HG02759 (cell line): ENCODE results near the gene RNF220.
A peak's percentile ranks its signal among the peaks of the same experiment; 100 is the strongest.
"Not testable (repeated sequence)": the region's sequence is repeated elsewhere in the genome, so short reads cannot be mapped to it uniquely, and the experiment has no call there.

Source experiments
- ATAC-seq: cut with Tn5 transposase; IDR thresholded peaks from one replicate; pipeline ENCODE4 v1.9.1; 2021; ENCODE audit warnings: mild to moderate bottlenecking, moderate library complexity; ENCODE audit not compliant: unreplicated experiment

The RNF220 gene

DNA sequence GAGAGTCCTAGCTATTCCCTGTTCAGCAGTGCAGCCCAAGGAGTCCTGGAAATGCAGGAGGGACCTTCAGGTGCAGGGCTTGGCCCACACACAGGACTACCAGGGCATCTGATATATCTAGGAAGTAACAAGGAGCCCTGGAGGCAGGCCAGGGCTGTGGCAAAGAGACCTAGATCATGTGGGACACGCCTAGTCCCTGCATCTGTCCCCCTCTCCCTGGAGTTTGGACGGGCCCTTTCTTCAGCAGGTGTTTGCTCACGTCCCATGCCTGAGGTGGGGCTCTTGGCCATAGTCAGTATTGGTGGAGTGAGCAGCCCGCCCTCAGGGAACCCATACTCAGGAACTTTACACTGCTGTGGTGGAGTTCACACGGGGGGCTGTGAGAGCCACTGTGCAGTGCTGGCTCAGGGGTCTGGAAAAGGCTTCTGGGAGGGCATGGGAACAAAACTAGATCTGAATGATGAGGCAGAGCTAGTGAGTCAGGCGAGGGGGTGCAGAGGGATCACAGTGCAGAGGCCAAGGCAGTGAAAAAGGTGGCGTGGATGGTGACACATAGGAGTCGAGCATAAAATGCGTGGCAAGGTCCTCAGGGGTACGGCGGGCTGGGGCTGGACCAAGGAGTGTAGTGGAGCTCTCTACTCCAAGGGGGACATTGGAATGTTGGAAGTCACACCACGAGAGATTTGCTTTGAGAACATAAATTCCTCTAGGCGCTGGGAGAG, 243.6 kb downstream of the RNF220 start:
- ATAC-seq: no peak

DNA sequence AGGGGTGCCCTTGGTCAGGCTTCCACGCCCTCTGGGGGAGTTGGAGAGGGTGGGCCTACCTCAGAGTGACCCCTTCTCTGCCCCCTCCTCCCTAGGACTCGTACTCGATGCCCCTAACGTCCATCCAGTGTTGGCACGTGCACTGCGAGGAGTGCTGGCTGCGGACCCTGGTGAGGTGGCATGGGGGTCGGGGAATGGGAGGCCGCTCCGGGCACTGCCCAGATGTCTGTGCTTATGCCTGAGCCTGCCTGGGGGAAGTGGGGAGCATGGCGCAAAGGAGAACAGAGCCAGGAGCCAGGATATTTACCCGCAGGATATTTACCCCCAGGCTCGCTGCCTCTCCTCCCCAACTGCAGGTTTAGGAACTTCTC, 244.7 kb downstream of the RNF220 start:
- ATAC-seq: no peak

DNA sequence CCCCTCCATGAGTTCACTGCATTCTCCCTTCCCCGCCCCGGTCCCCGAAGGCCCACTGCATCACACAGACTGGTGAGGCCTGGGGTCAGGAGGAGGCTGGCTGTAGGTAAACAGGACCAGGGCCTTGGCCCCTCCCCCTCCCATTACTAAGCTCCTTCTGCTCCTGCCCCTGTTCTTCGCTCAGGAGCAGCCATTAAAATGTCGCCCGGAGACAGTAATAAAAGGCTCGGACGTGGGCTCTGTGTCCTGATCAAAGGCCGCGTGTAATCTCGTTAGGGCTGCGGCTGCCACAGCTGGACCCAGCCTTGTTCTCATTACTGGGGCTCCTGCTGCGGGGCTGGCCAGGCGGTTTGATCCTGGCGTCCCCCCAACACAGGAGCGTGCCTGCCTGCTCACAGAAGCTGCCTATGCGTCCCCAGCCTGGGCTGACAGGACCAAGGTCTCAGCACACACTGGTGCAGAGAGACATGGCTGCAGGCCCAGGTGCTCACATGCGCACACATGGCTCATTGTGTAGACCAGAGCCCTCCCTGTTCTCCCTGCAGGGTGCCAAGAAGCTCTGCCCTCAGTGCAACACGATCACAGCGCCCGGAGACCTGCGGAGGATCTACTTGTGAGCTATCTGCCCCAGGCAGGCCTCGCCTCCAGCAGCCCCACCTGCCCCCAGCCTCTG, 245.2 kb downstream of the RNF220 start:
- no peak for ATAC-seq

DNA sequence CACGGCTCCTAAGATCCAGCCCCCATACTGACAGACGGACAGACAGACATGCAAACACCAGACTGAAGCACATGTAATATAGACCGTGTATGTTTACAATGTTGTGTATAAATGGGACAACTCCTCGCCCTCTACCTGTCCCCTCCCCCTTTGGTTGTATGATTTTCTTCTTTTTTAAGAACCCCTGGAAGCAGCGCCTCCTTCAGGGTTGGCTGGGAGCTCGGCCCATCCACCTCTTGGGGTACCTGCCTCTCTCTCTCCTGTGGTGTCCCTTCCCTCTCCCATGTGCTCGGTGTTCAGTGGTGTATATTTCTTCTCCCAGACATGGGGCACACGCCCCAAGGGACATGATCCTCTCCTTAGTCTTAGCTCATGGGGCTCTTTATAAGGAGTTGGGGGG, 246.0 kb downstream of the RNF220 start:
- no peak for ATAC-seq

DNA sequence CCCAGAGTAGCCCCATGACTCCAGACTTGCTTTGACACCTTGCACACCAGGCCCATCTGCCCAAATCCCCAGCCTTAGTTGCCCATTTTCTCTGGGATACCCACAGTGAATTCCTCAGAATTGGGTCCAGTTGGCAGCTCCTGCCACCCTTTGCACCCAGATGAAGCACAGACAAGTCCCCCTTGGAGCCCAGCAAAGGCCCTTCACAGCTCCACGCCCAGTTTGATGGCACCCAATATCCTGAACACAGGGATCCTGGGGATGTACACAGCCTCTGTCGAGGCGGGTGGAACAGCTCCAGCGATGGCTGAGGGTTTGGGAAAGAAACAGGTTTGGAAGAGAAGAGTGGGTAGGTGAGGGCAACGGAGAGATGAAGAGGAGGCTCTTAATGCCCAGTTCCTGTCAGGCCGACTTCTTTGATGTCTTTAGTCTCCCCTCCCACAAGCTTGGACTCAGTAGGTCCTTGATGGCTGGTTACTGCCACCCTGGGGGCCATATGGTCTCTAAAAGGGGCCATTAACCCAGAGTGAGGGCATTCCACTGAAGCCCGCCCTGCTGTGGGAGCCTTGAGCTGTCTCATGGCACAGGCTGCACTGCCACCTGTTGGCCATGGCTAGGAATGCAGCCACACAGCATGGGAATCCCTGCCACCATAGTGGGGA, 247.5 kb downstream of the RNF220 start:
- peak; percentile 71 for ATAC-seq

DNA sequence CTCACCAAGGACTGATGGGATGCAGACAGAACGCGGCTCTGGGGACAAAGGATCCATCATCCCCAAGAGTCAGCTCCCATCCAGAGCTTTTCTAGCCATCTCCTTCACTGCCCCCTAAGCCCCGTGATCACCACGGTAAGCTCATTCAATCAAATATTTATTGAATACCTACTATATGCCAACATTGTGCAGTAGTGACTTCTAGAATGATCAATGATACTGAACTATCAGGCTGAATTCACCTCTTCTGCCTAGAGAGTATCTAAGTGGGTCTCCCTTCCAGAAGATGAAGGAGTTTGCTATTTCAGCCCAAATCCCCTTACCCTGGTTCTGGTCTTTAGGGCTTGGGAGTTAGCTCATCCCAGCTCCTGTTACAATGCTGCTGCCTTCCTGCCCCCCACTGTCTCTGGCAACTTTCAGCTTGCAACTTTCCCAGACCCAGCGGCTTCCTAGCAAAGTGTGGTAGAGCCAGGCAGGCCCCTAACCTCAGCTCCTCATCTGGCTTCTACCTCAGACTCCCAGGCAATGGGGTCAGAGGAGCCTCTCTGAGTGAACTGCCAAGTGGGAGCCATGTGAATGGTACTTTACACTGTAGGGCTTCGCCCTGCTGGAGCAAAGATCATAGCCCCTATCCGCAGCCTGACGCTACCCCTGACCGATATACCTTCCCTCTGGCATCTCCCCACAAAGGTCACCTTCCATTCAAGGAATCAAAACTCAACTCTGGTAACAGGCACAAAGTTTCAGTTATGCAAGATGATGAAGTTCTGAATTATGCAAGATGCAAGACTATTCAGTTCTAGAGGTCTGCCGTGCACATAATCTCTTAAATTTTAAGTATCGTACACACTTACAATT, 248.3 kb downstream of the RNF220 start:
- ATAC-seq: no peak

DNA sequence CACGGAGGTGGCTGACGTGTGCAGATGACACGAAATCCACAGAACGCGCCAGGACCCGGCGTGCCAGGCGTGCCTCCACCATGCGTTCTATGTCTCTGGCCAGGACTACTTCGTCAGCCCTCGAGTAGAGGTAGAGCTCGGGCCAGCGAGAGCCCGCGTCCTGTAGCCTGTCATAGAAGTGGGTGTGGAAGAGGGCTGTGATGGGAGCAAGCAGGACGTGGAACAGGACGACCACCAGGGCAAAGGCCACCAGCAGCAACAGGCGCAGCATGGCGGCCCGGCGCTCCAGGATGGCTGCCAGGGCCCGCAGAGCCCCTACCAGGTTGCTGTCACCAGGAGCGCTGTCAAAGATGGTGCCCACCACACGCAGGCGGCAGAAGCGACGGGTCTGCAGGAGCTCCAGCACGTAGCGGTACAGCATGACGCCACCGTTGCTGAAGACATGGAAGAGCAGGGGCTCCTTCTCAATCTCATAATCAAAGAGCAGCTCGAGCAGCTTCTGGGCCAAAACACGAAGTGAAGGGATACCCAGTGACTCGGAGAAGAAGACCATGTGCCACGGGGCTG, 249.6 kb downstream of the RNF220 start:
- no peak for ATAC-seq

DNA sequence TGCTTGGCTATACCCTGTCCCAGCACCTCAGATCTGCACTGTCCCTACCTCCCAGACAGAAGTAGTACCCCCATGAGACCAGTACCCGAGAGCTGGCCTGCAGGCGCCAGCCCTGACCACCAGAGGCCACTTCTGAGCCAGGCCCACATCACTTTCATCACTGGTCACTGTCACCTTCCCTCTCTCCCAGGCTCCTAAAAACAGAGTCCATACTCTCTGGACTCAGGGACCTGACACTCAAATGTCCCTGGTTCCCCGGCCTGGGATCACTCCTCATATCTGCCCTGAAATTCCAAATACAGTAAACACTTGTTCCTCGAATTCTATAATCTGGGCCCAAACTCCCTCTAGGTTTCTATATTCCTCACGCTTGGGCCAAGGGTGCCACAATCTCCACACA, 250.6 kb downstream of the RNF220 start:
- ATAC-seq: no peak

DNA sequence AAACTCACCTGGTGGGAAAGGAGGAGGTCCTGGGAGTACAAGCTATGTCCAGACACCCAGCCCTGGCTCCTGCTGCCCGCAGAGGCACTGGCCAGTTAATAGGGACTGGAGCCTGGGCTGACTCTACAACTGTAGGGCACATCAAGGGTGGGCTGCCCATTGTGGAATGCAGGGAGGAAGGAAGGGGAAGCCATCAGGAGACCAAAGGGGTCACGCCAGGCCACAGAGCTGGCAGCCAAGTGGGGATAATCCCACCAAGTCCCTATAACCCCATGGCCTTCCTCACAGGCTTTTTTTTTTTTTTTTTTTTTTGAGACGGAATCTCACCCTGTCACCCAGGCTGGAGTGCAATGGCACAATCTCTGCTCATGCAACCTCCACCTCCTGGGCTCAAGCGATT, 254.5 kb downstream of the RNF220 start:
- ATAC-seq: no peak

DNA sequence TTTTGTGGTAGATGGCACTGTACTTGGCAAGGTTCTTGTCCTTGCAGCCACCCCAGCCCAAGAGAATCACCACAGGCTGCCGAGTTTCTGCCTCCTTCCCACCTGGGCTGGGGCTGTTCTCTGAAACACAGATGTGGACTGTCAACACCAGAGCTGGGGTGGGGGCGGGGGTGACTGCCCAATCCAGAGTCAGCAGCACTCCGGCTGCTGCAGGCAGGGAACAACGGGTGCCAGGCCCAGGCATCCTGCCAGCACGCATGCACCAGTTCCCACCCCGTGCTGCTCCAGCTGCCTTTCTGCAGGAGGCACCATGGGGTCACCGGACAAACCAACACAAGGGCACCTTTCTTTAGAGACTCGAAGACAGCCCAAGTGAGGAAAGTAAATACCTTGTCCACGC, 255.1 kb downstream of the RNF220 start:
- no peak for ATAC-seq

DNA sequence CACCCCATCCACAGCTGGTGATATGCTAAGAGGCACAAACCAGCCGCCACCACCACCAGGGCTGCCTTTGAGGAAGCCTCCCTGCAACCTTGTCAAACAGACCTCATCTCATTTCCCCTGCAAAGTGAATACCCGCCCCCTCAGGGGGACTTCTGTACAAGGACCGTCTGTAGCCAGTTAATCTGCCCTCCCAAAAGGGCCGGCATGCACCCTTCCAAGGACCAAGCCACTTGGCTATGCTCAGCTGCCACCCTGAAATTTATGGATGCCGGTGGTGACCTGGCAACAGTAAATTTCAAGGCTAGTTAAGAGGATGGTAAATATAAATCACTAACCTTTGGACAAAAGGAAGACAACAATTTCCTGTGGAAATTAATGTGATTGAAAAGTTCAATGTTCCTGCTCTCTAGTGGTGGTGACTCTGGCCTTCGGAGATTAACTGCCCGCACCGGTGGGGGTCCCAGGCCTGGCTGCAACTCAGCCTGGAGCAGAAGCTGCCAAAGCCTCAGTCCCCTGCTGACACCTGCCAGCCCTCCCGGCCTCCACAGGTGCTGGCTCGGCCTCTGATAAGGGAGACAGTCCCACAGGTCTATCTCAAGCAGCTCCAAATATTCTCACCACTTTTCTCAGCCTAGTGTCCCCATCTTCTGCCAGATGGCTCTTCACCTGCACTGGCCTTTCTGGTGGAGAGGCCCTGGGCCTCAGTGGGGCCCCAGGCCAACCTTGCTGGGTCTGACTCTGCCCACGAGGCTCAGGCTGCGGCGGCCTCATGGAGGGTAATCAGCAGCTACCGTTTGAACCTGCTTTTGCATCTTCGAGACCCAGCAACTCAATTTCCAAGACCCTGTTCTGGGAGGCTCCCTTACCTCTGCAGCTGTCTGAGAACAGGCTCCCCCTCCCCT, 257.0 kb downstream of the RNF220 start:
- ATAC-seq: no peak

DNA sequence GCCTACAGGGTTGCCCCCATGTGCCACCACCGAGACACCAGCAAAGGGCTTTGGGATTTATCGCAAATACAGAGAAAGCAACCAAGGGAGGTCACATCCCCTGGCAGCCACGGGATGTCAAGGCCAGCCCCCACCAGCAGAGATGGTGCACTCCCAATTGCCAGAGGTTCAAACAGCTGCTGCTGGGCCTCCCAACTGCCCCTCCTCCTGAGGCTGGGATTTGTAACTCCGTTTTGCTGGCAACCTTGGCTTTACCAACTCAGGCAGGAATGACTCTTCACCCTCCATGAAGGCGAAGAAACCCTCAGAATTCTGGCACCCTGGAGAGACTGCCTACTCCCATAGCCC, 257.6 kb downstream of the RNF220 start:
- no peak for ATAC-seq

DNA sequence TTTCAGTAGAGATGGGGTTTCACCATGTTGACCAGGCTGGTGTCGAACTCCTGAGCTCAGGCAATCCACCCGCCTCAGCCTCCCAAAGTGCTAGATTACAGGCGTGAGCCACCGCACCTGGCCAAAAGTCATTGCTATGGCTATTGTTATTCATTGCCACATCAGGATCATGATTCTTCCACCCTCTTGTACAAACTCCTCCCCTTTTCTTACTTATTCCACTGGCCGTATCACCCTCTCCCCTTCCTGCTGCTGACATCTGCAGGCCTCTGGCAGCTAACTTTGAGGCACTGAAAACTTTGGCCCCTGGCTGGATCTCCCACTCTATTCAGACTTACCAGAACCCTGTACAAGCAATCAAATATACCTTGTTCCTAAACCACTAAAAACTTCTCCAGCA, 258.4 kb downstream of the RNF220 start:
- no peak for ATAC-seq

DNA sequence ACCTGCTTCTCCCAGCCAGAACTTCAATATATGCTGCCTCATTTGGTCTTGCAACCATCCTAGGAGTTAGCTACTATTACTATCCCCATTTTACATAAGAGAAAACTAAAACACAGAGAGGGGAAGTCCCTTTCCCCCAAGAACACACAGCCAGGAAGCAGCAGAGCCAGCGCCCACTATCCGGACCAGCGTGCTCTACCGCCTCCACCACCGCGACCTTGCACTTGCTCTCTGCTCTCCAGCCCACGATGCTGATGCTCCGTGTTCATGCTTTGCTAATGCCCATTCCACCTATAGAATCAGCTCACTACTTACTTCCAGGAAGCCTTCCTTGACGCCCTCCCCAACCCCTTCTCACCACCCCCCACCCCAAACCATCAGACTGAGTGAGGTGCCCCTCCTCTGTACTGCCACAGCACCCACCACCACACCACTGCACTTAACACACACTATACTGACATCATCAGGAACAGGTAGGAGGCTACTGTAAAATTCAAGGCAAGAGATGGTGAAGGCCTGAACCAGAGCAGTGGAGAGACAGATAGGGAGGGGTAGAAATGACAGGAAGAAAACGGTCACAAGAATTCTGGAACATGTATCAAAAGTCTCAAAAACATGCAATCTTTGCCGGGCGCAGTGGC, 259.8 kb downstream of the RNF220 start:
- no peak for ATAC-seq

DNA sequence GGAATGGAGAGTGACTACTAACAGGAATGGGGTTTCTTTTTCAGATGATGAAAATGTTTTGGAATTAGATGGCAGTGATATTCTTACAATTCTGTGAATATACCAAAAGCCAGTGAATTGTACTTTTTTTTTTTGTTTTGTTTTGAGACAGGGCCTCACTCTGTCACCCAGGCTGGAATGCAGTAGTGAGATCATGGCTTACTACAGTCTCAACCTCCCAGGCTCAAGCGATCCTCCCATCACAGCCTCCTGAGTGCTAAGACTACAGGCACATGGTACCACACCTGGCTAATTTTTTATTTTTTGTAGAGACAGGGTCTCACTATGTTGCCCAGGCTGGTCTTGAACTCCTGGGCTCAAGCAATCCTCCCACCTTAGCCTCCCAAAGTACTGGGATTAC, 261.7 kb downstream of the RNF220 start:
- not testable (repeated sequence) for ATAC-seq

DNA sequence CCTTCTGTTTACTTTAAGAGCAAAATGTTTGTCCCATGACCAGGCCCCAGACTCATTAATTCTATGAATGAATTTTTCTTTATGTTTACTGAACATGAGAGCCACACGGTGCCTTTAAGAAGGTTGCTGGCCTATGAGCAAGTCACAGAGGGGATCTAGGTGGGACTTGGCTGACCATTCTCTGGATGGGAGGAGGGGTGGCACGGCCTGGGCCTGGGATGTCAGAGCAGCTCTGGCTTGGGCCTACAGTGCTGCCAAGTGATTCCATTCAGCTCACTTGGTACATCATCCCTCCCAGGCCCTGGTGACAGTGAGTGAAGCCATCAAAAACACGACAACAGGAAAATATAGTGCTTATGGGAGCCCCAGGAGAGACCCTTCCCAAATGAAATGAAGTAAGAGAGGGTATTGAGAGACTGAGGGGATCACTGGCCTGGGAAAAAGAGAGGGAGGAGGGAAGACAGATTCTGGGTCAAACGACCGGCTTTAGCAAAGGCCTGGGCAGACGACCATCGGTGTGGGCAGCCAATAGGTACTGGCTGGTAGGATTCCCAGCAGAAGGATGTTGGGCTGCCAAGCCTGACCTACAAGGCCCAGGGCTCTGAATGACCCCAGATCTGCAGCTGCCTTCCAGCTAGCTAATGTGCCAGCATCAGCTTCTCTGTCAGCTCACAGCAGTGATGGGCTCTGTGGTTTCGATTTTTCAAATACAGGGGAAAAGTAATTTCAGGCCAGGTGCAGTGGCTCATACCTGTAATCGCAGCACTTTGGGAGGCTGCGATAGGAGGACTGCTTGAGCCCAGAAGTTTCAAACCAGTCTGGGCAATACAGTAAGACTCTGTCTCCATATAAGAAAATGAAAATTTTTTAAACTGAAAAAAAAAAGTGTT, 265.9 kb downstream of the RNF220 start:
- no peak for ATAC-seq

DNA sequence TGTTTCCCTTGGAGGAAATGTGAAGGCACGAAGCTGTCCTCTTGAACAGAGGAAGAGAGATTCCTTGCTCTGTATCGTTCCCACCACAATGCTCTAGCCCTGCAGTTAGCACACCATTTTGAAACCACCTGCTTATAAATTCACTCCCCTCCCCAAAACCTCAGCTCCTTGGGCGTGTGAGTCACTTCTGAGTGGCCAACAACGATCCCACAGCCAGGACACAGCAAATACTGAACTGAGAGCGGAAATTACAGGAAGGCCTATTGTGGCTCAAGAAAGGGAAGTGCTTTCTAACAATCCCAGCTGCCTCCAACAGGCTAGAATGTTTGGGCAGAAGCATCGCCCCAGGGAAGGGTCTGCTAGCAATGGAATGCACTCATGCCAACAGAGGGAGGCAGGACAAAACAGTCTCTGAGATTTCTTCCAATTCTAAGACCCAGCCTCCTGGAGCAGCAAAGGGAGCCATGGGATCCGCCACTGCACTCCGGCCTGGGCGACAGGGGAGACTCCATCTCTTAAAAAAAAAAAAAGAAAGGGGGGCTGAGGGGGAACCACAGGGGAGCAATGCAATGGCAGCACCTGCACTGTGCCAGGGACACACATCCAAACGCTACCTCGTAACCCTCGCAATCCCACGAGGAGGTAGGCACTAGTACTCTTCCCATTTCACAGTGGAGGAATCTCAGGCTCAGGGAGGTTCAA, 267.4 kb downstream of the RNF220 start:
- no peak for ATAC-seq
